GM23248 (cell line): ENCODE results near the gene KHDRBS1. TPM values are rescaled to one million over a fixed set of nuclear protein-coding genes. Genes with fewer than 3 reads are reported as not detected.
"Not testable (repeated sequence)": the region's sequence is repeated elsewhere in the genome, so short reads cannot be mapped to it uniquely, and the experiment has no call there.

Source experiments
- DNase-seq: peaks from one replicate; pipeline ENCODE4 v3.0.0-alpha.2; 2015
- H2AFZ ChIP-seq: fragments of 200-600 bp; sonication (generic); 2 replicates; pipeline ENCODE4 v1.6.1; 2016; ENCODE audit warnings: antibody characterized with exemption
- H3F3A ChIP-seq: fragments of 200-600 bp; sonication (generic); 2 replicates; pipeline ENCODE4 v1.6.1; 2016; ENCODE audit warnings: mild to moderate bottlenecking, antibody characterized with exemption, mixed run types; ENCODE audit not compliant: insufficient read depth
- H3K27ac ChIP-seq: fragments of 200-600 bp; sonication (generic); 2 replicates; pipeline ENCODE4 v1.5.1; 2016; ENCODE audit warnings: mild to moderate bottlenecking
- H3K27me3 ChIP-seq: fragments of 200-600 bp; sonication (generic); replicated peaks from 2 replicates; pipeline ENCODE4 v1.6.1; 2016; ENCODE audit warnings: mild to moderate bottlenecking; ENCODE audit not compliant: insufficient read depth
- H3K36me3 ChIP-seq: fragments of 200-600 bp; sonication (generic); 2 replicates; pipeline ENCODE4 v1.6.1; 2016; ENCODE audit warnings: low read depth, mild to moderate bottlenecking
- H3K4me1 ChIP-seq: fragments of 200-600 bp; sonication (generic); 2 replicates; pipeline ENCODE4 v1.6.1; 2016; ENCODE audit warnings: mild to moderate bottlenecking; ENCODE audit not compliant: insufficient read depth
- H3K4me2 ChIP-seq: fragments of 200-600 bp; sonication (generic); one replicate; pipeline ENCODE4 v1.6.1; 2016; ENCODE audit warnings: mild to moderate bottlenecking; ENCODE audit not compliant: unreplicated experiment
- H3K4me3 ChIP-seq: fragments of 200-600 bp; sonication (generic); 2 replicates; pipeline ENCODE4 v1.5.1; 2016; ENCODE audit warnings: mild to moderate bottlenecking
- H3K79me2 ChIP-seq: fragments of 200-600 bp; sonication (generic); 2 replicates; pipeline ENCODE4 v1.6.1; 2016; ENCODE audit warnings: mild to moderate bottlenecking; ENCODE audit not compliant: insufficient read depth
- H3K9ac ChIP-seq: fragments of 200-600 bp; sonication (generic); 2 replicates; pipeline ENCODE4 v1.6.1; 2016; ENCODE audit warnings: mild to moderate bottlenecking
- H3K9me2 ChIP-seq: fragments of 200-600 bp; sonication (generic); 2 replicates; pipeline ENCODE4 v1.6.1; 2016; ENCODE audit warnings: mixed run types, mild to moderate bottlenecking, moderate library complexity; ENCODE audit not compliant: insufficient read depth
- H3K9me3 ChIP-seq: fragments of 200-600 bp; sonication (generic); one replicate; pipeline ENCODE4 v1.6.1; 2017; ENCODE audit warnings: low read depth
- H4K20me1 ChIP-seq: fragments of 200-600 bp; sonication (generic); 2 replicates; pipeline ENCODE4 v1.6.0; 2016; ENCODE audit not compliant: insufficient read depth
- EZH2 ChIP-seq: fragments of 200-600 bp; sonication (generic); IDR thresholded peaks from 2 replicates; pipeline ENCODE4 v1.6.1; 2018; ENCODE audit warnings: antibody characterized with exemption, mild to moderate bottlenecking; ENCODE audit not compliant: insufficient read depth, poor library complexity, severe bottlenecking
- EZH2phosphoT487 ChIP-seq: fragments of 200-600 bp; sonication (generic); IDR thresholded peaks from 2 replicates; pipeline ENCODE4 v1.6.1; 2018; ENCODE audit warnings: antibody characterized with exemption, moderate library complexity, mild to moderate bottlenecking, low read depth; ENCODE audit not compliant: insufficient read depth
- WGBS, 2 experiments: methylation state at CpG; one replicate each; pipeline ENCODE4 v1.1.6; 2015 to 2017; ENCODE audit warnings: low lambda C conversion rate in 2 of 2, low coverage in 1 of 2; ENCODE audit errors: missing lambda C conversion rate in 2 of 2; 5-methylcytosine and 5-hydroxymethylcytosine counted together
- in situ Hi-C: fragments of 300-500 bp; cut with MboI; formaldehyde crosslinking; loops from 2 replicates; pipeline ENCODE4 v1.15.0; 2020
- polyA plus RNA-seq: library from polyadenylated mRNA; unstranded; fragments of >200 nt; fragmentation: Nextera tagmentation; extraction: Ambion mirVana; gene quantifications from 2 replicates; pipeline ENCODE4 v1.2.1, GENCODE V29; 2016
- total RNA-seq: library from RNA; depleted of rRNA; stranded (reverse); fragments of >200 nt; shearing (Covaris generic); gene quantifications from 2 replicates; pipeline ENCODE4 v1.2.3, GENCODE V29; 2014

Gene KHDRBS1
- total and polyA plus RNA-seq, 2 experiments from 2014 or later: 41.7 to 68.6 TPM

- WGBS, 2 experiments: 68 to 73% methylated on average over 5 of the region's 5 CpGs
- Histone ChIP-seq H3K4me2 (no peak overlapping the region), H3K27ac (no peak overlapping the region), H3K4me1 (no peaks in the 10 kb centered on the region), H3K9ac (no peak overlapping the region), H2AFZ (no peak overlapping the region), H3K27me3 (no peaks in the 10 kb centered on the region), H3K9me2 (no peaks in the 10 kb centered on the region), H3K9me3 (no peaks in the 10 kb centered on the region), H3F3A (peaks cover 37% of the 10 kb centered on the region), H3K4me3 (no peak overlapping the region), H3K36me3 (peaks cover 69% of the 10 kb centered on the region), H4K20me1 (no peaks in the 10 kb centered on the region), H3K79me2 (peaks cover 77% of the 10 kb centered on the region)
- TF ChIP-seq EZH2: no peak
- no peak for TF ChIP-seq EZH2phosphoT487
- DNase-seq: no peak
- in situ Hi-C loops: no loop called here
These were observed 41.7 kb downstream of the KHDRBS1 start for GRCh38 chr1:32055416-32055815.

- Histone ChIP-seq H3K27ac (no peak overlapping the region), H3K4me1 (no peaks in the 10 kb centered on the region), H3K9me2 (no peaks in the 10 kb centered on the region), H3K27me3 (no peaks in the 10 kb centered on the region), H3K4me2 (no peak overlapping the region), H3F3A (peaks cover 41% of the 10 kb centered on the region), H2AFZ (no peak overlapping the region), H3K79me2 (peaks cover 65% of the 10 kb centered on the region), H3K36me3 (peaks cover 71% of the 10 kb centered on the region), H3K9ac (no peak overlapping the region), H4K20me1 (no peaks in the 10 kb centered on the region), H3K4me3 (no peak overlapping the region), H3K9me3 (no peaks in the 10 kb centered on the region)
- TF ChIP-seq EZH2 (no peak), EZH2phosphoT487 (no peak)
- 96 to 97% methylated on average over 1 of the region's 1 CpG for WGBS, 2 experiments
- DNase-seq: no peak
- in situ Hi-C loops: no loop called here
These were observed 42.9 kb downstream of the KHDRBS1 start for GRCh38 chr1:32056598-32056997.

DNA sequence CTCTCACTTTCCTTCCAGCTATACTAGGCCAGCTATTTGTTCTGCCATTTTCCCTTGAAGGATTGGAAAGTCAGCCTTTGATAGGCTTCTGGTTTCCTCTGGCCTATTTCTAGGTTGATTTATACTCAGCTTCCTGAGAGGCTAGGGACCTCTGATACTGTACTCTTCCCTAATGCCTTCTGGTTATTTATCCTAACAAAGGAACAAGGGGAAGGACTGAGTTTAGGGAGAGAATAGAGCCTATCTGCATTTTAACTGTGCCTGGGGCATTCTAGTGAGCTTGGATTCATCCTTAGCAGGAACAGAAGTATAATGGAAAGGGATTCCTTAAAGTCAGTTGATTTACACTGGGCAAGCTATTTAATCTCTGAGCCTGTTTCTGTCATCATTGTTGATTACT, 47.2 kb downstream of the KHDRBS1 start:
- peaks cover 46% of the 10 kb centered on the region for H3K36me3 ChIP-seq
- H3K4me1 ChIP-seq: peaks cover 15% of the 10 kb centered on the region
- no peak overlapping the region for H3K4me2 ChIP-seq
- no peaks in the 10 kb centered on the region for H4K20me1 ChIP-seq
- H3K9me2 ChIP-seq: no peaks in the 10 kb centered on the region
- H3K4me3 ChIP-seq: no peak overlapping the region
- no peak overlapping the region for H2AFZ ChIP-seq
- in situ Hi-C loops: no loop called here
- TF ChIP-seq EZH2phosphoT487 (no peak), EZH2 (no peak)
- peaks cover 59% of the 10 kb centered on the region for H3F3A ChIP-seq
- H3K27me3 ChIP-seq: no peaks in the 10 kb centered on the region
- DNase-seq: no peak
- H3K79me2 ChIP-seq: peaks cover 22% of the 10 kb centered on the region
- H3K9me3 ChIP-seq: no peaks in the 10 kb centered on the region
- H3K9ac ChIP-seq: no peak overlapping the region
- no peak overlapping the region for H3K27ac ChIP-seq

- H3F3A ChIP-seq: peaks cover 64% of the 10 kb centered on the region
- WGBS, 2 experiments: 80 to 83% methylated on average over 4 of the region's 4 CpGs
- H3K36me3 ChIP-seq: peaks cover 34% of the 10 kb centered on the region
- TF ChIP-seq EZH2phosphoT487 (no peak), EZH2 (no peak)
- H3K27me3 ChIP-seq: no peaks in the 10 kb centered on the region
- no peaks in the 10 kb centered on the region for H3K9me2 ChIP-seq
- H3K4me2 ChIP-seq: peak overlapping the region; percentile 57
- H3K4me3 ChIP-seq: peak overlapping the region; percentile 17; the same call in 1 of the 2 replicates
- H3K27ac ChIP-seq: peak overlapping the region; percentile 66
- H4K20me1 ChIP-seq: no peaks in the 10 kb centered on the region
- peaks cover 25% of the 10 kb centered on the region for H3K4me1 ChIP-seq
- peak; percentile 56 for DNase-seq
- in situ Hi-C loops: no loop called here
- H3K9ac ChIP-seq: peak overlapping the region; percentile 52
- no peaks in the 10 kb centered on the region for H3K9me3 ChIP-seq
- H3K79me2 ChIP-seq: peaks cover 7% of the 10 kb centered on the region
- no peak overlapping the region for H2AFZ ChIP-seq
These were observed 49.2 kb downstream of the KHDRBS1 start for GRCh38 chr1:32062867-32063230.

GRCh38 chr1:32063261-32063681, 49.6 kb downstream of the KHDRBS1 start:
- Histone ChIP-seq H3K9me2 (no peaks in the 10 kb centered on the region), H3F3A (peaks cover 64% of the 10 kb centered on the region), H3K9me3 (no peaks in the 10 kb centered on the region), H3K36me3 (peaks cover 30% of the 10 kb centered on the region), H4K20me1 (no peaks in the 10 kb centered on the region), H2AFZ (no peak overlapping the region), H3K4me2 (peak overlapping the region; percentile 57), H3K27me3 (no peaks in the 10 kb centered on the region), H3K79me2 (peaks cover 3% of the 10 kb centered on the region; the same call in 1 of the 2 replicates), H3K27ac (peak overlapping the region; percentile 66), H3K9ac (0 out of 2 replicates have a peak overlapping the region, but pooled peaks have one; percentile 52), H3K4me1 (peaks cover 25% of the 10 kb centered on the region), H3K4me3 (no peak overlapping the region)
- peak; percentile 76 for DNase-seq
- in situ Hi-C loops: no loop called here
- TF ChIP-seq EZH2phosphoT487 (no peak), EZH2 (no peak)
- 8 to 9% methylated on average over 1 of the region's 1 CpG for WGBS, 2 experiments

DNA sequence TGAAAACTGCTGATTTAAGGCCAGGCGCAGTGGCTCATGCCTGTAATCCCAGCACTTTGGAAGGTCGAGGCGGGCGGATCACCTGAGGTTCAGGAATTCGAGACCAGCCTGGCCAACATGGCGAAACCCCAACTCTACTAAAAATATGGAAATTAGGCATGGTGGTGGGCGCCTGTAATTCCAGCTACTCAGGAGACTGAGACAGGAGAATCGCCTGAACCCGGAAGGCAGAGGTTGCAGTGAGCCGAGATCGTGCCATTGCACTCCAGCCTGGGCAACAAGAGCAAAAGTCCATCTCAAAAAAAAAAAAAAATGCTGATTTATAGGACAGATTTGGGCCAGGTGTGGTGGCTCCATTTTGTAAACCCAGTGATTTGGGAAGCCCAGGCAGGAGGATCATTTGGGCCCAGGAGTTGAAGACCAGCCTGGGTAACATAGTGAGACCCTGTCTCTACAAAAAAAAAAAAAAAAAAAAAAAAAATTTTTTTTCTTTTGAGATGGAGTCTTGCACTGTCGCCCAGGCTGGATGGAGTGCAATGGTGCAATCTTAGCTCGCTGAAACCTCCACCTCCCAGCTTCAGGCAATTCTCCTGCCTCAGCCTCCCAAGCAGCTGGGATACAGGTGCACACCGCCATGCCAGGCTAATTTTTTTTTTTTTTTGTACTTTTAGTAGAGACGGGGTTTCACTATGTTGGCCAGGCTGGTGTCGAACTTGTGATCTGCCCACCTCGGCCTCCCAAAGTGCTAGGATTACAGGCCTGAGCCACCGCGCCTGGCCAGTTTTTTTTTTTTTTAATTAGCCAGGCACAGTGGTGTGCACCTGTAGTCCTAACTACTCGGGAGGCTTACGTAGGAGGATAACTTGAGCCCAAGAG, 52.2 kb downstream of the KHDRBS1 start:
- in situ Hi-C loops, DNase-seq, H3K27ac ChIP-seq, H4K20me1 ChIP-seq, H3K79me2 ChIP-seq, H3K4me3 ChIP-seq, H3K9me3 ChIP-seq, H3K9ac ChIP-seq, H3K27me3 ChIP-seq, H3K9me2 ChIP-seq, H2AFZ ChIP-seq: not testable (repeated sequence)
- peaks cover 13% of the 10 kb centered on the region; the same call in 1 of the 2 replicates for H3K36me3 ChIP-seq
- H3K4me2 ChIP-seq: peak overlapping the region; percentile 38
- WGBS, 2 experiments: 71 to 76% methylated on average over 20 to 21 of the region's 21 CpGs
- H3F3A ChIP-seq: peaks cover 69% of the 10 kb centered on the region
- peaks cover 28% of the 10 kb centered on the region for H3K4me1 ChIP-seq
